Gastroesophageal sphincter (tissue), 3 donors: ENCODE results near the gene SEC14L2.

Experiments
- POLR2A ChIP-seq, 2 donors: fragments of 450-650 bp; IDR thresholded peaks; one replicate each; pipeline ENCODE4 v1.6.1; 2017; ENCODE audit warnings: antibody characterized with exemption in 2 of 2, mild to moderate bottlenecking in 2 of 2, moderate library complexity in 1 of 2
- TF ChIP-seq, protein P1 (sequence below), 4 experiments: fragments of 200-600 bp in 2 of 4; fragments of 450-650 bp in 2 of 4; sonication (generic) in 1 of 4; IDR thresholded peaks; one replicate each; pipeline ENCODE4 v1.5.1; 2017 to 2019; ENCODE audit warnings: antibody characterized with exemption in 4 of 4, mild to moderate bottlenecking in 2 of 4, moderate library complexity in 2 of 4

DNA sequence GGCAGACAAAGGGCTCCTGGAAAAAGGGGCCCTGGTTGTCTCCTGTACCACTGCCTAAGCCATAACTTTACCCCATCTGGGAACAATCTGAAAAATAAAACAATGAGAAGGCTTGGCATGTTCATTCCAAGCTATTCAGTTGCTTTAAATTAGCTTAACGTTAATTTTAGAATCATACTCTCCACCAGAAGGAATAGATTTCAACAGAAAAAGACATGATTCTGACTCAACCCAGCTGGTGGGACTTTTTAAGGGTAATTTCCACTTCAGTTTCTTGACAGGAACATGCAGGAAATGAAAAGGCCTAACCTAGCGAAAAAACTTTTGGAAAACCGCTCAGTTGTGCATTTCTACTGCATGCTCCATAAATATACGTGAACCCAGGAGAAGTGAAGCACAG, 48.0 kb upstream of the SEC14L2 start:
- TF ChIP-seq, protein P1, sequence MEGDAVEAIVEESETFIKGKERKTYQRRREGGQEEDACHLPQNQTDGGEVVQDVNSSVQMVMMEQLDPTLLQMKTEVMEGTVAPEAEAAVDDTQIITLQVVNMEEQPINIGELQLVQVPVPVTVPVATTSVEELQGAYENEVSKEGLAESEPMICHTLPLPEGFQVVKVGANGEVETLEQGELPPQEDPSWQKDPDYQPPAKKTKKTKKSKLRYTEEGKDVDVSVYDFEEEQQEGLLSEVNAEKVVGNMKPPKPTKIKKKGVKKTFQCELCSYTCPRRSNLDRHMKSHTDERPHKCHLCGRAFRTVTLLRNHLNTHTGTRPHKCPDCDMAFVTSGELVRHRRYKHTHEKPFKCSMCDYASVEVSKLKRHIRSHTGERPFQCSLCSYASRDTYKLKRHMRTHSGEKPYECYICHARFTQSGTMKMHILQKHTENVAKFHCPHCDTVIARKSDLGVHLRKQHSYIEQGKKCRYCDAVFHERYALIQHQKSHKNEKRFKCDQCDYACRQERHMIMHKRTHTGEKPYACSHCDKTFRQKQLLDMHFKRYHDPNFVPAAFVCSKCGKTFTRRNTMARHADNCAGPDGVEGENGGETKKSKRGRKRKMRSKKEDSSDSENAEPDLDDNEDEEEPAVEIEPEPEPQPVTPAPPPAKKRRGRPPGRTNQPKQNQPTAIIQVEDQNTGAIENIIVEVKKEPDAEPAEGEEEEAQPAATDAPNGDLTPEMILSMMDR (IDR thresholded peaks at IDR 0.05) = no peak
- no peak for TF ChIP-seq POLR2A (IDR thresholded peaks at IDR 0.05)
